ENCODE data around the gene GBX1. TPM values are rescaled to one million over a fixed set of nuclear protein-coding genes. Genes with fewer than 3 reads are reported as not detected.

Gene GBX1
- total RNA-seq, 2 experiments from 2014 or later = not detected

GRCh38 chr7:151118108-151119054 lies 49.1 kb downstream of the GBX1 start:
- POLR2A ChIA-PET = no interaction called here
- Mint-ChIP-seq H3K36me3 (ENCODE audit: low read depth) (no peaks in the 10 kb centered on the region), H3K4me3 (no peak overlapping the region), H3K4me1 (ENCODE audit: low read depth) (peaks cover 11% of the 10 kb centered on the region), H3K9me3 (no peaks in the 10 kb centered on the region), H3K27ac (no peak overlapping the region), H3K27me3 (peaks cover 11% of the 10 kb centered on the region)
- intact Hi-C loops (cut with micrococcal nuclease) = loop anchor here (10.0 kb wide), 1 partner anchor 186 kb away; no protein-coding TSS in a partner anchor
- DNase-seq (no peak), ATAC-seq (no peak)
- CTCF ChIA-PET = no interaction called here
- TF ChIP-seq, protein P1, sequence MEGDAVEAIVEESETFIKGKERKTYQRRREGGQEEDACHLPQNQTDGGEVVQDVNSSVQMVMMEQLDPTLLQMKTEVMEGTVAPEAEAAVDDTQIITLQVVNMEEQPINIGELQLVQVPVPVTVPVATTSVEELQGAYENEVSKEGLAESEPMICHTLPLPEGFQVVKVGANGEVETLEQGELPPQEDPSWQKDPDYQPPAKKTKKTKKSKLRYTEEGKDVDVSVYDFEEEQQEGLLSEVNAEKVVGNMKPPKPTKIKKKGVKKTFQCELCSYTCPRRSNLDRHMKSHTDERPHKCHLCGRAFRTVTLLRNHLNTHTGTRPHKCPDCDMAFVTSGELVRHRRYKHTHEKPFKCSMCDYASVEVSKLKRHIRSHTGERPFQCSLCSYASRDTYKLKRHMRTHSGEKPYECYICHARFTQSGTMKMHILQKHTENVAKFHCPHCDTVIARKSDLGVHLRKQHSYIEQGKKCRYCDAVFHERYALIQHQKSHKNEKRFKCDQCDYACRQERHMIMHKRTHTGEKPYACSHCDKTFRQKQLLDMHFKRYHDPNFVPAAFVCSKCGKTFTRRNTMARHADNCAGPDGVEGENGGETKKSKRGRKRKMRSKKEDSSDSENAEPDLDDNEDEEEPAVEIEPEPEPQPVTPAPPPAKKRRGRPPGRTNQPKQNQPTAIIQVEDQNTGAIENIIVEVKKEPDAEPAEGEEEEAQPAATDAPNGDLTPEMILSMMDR (IDR thresholded peaks at IDR 0.05) = no peak

DNA sequence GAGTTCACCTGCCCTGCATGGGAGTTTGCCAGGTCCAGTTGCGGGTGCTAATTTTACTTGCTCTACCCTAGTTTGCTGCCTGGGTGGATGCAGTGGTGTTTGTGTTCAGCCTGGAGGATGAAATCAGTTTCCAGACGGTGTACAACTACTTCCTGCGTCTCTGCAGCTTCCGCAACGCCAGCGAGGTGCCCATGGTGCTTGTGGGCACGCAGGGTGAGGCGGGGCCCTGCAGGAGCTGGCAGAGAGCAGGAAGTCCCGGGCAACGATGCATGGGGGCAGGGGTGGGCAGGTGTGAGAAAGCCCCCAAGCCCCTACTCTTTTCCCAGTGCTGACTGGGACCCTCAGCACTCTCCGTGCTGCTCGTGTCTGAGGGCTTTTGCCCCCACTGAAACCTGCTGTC lies 49.9 kb downstream of the GBX1 start:
- Mint-ChIP-seq H3K27ac (peak overlapping the region; percentile 73), H3K4me3 (peak overlapping the region; percentile 57), H3K4me1 (ENCODE audit: low read depth) (peaks cover 11% of the 10 kb centered on the region), H3K36me3 (ENCODE audit: low read depth) (no peaks in the 10 kb centered on the region), H3K9me3 (no peaks in the 10 kb centered on the region), H3K27me3 (peaks cover 17% of the 10 kb centered on the region)
- ChIA-PET CTCF (interaction anchor here (0.9 to 1.1 kb wide), 2 partner anchors 89 to 187 kb away, joined by 3 read pairs; partner anchors contain the start of gene ABCB8), POLR2A (no interaction called here)
- ATAC-seq (peak; percentile 56), DNase-seq (peak; percentile 46)
- intact Hi-C loops (cut with micrococcal nuclease) = loop anchor here (10.0 kb wide), 1 partner anchor 187 kb away; no protein-coding TSS in a partner anchor
- TF ChIP-seq, protein P1 (IDR thresholded peaks at IDR 0.05) = no peak

DNA sequence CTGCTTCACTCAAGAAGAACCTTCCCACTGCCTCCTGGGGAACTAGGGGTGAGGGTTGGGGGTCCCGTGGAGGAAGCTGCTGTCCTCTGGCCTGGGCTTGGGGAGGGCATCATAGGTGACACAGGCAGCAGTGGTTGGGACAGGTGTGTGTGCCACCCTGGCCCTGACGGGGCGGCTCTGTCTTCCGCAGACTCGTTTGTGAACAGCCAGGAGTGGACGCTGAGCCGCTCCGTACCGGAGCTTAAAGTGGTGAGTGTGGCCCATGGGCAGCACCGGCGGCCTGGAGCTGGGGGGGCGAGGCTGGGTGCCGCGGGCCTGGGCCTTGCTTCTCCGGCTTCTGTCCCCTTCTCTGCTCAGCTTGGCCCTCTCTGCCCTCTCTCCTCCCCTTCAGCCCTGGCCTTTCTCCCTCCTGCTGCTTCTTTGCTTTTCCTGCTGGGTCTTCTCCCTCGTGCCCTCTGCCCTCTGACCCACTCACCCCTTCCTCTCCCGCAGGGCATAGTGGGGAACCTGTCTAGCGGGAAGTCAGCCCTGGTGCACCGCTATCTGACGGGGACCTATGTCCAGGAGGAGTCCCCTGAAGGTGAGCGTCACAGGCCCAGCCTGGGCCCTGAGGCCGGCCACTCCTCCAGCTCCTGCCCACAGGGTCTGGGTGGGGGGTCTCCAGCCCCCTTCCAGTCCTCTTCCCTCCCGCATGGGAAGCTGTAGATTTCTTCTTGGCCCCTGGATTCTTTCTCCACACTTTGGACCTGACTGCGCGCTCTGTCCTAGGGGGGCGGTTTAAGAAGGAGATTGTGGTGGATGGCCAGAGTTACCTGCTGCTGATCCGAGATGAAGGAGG lies 50.7 kb downstream of the GBX1 start:
- POLR2A ChIA-PET = no interaction called here
- Mint-ChIP-seq H3K4me1 (ENCODE audit: low read depth) (peaks cover 11% of the 10 kb centered on the region), H3K4me3 (peak overlapping the region; percentile 57), H3K27ac (peak overlapping the region; percentile 73), H3K9me3 (no peaks in the 10 kb centered on the region), H3K36me3 (ENCODE audit: low read depth) (no peaks in the 10 kb centered on the region), H3K27me3 (peaks cover 17% of the 10 kb centered on the region)
- DNase-seq (no peak), ATAC-seq (no peak)
- intact Hi-C loops (cut with micrococcal nuclease) = loop anchor here (10.0 kb wide), 1 partner anchor 188 kb away; no protein-coding TSS in a partner anchor
- CTCF ChIA-PET = interaction anchor here (0.9 to 1.6 kb wide), 3 partner anchors 7 to 188 kb away, joined by 3 to 11 read pairs (median 3); partner anchors contain the start of gene ABCB8
- TF ChIP-seq, protein P1 (IDR thresholded peaks at IDR 0.05) = no peak

DNA sequence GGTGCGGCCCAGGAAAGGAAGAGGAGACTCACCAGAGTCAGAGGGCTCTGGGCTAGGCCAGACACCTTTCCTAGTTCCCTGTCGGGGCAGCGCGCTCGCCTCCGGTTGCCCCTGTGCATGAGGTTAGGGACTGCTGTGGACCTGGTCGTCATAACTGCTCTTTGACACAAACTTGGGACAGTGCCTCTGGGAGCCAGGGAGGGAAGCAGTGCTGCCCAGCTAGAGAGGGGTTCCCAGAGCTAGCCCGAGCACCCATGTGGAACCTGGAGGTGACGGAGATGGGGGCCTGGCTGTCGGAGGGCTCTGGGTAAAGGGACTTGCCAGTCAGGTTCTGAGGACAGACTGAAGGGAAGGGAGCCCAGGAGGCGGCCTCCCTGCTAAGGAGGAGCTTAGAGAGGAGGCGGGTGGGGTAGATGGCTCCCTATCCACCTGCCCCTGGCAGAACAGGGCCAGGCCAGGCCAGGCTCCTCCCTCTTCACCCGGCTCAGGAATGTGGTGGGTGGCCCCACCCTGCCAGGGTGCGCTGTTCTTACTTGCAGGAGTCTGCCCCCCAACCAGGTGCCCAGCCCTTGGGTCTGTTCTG lies 51.6 kb downstream of the GBX1 start:
- Mint-ChIP-seq H3K4me3 (peak overlapping the region; percentile 58), H3K4me1 (ENCODE audit: low read depth) (peaks cover 11% of the 10 kb centered on the region), H3K27me3 (peaks cover 17% of the 10 kb centered on the region), H3K27ac (peak overlapping the region; percentile 50), H3K36me3 (ENCODE audit: low read depth) (no peaks in the 10 kb centered on the region), H3K9me3 (no peaks in the 10 kb centered on the region)
- POLR2A ChIA-PET = no interaction called here
- DNase-seq = peak; percentile 21
- peak; percentile 26 for ATAC-seq
- TF ChIP-seq, protein P1 (IDR thresholded peaks at IDR 0.05) = no peak
- CTCF ChIA-PET = interaction anchor here (0.6 to 1.6 kb wide), 7 partner anchors 8 to 346 kb away, joined by 3 to 11 read pairs (median 3); no protein-coding TSS in a partner anchor
- intact Hi-C loops (cut with micrococcal nuclease) = loop anchor here (10.0 kb wide), 1 partner anchor 189 kb away; no protein-coding TSS in a partner anchor
